ENCODE data around the gene RNF166.

The RNF166 gene

GRCh38 chr16:88719267-88719932, 13.2 kb upstream of the RNF166 start:
- Histone ChIP-seq H3K4me1 (ENCODE audit: low read length) (no peaks in the 10 kb centered on the region), H3F3A (ENCODE audit: insufficient read depth, low read length) (no peaks in the 10 kb centered on the region), H2AFZ (ENCODE audit: low read length) (no peak overlapping the region), H3K9me3 (replicated peaks; ENCODE audit: insufficient read depth, low read length) (no peaks in the 10 kb centered on the region), H3K4me3 (ENCODE audit: low read length) (no peak overlapping the region), H4K20me1 (ENCODE audit: insufficient read depth, low read length) (no peaks in the 10 kb centered on the region), H3K4me2 (ENCODE audit: low read depth, low read length) (no peak overlapping the region), H3K36me3 (replicated peaks; ENCODE audit: insufficient read depth, low read length) (no peaks in the 10 kb centered on the region), H3K9me2 (replicated peaks; ENCODE audit: insufficient read depth, low read length) (no peaks in the 10 kb centered on the region), H3K79me2 (ENCODE audit: low read length) (no peaks in the 10 kb centered on the region), H3K9ac (ENCODE audit: low read length) (no peak overlapping the region), H3K27me3 (replicated peaks; ENCODE audit: insufficient read depth, low read length) (no peaks in the 10 kb centered on the region), H3K27ac (ENCODE audit: low read length) (no peak overlapping the region)
- TF ChIP-seq EZH2 (optimal IDR thresholded peaks at IDR 0.05; ENCODE audit: low read depth, low read length) = no peak
- TF ChIP-seq EZH2phosphoT487 (IDR thresholded peaks at IDR 0.05; ENCODE audit: low read length) = no peak
- no peak for TF ChIP-seq CTCF (IDR thresholded peaks at IDR 0.05; ENCODE audit: low read length)
- DNase-seq = no peak

- TF ChIP-seq EZH2 (optimal IDR thresholded peaks at IDR 0.05; ENCODE audit: low read depth, low read length) = no peak
- no peak for TF ChIP-seq EZH2phosphoT487 (IDR thresholded peaks at IDR 0.05; ENCODE audit: low read length)
- no peak for TF ChIP-seq CTCF (IDR thresholded peaks at IDR 0.05; ENCODE audit: low read length)
- no peak overlapping the region for H3K27ac ChIP-seq (ENCODE audit: low read length)
- H3K9me2 ChIP-seq (replicated peaks; ENCODE audit: insufficient read depth, low read length) = no peaks in the 10 kb centered on the region
- no peak overlapping the region for H3K4me3 ChIP-seq (ENCODE audit: low read length)
- no peaks in the 10 kb centered on the region for H3K36me3 ChIP-seq (replicated peaks; ENCODE audit: insufficient read depth, low read length)
- H3K79me2 ChIP-seq (ENCODE audit: low read length) = no peaks in the 10 kb centered on the region
- H3K9ac ChIP-seq (ENCODE audit: low read length) = no peak overlapping the region
- no peak overlapping the region for H2AFZ ChIP-seq (ENCODE audit: low read length)
- no peaks in the 10 kb centered on the region for H3K4me1 ChIP-seq (ENCODE audit: low read length)
- no peaks in the 10 kb centered on the region for H3K27me3 ChIP-seq (replicated peaks; ENCODE audit: insufficient read depth, low read length)
- H3K4me2 ChIP-seq (ENCODE audit: low read depth, low read length) = no peak overlapping the region
- DNase-seq = no peak
- no peaks in the 10 kb centered on the region for H3K9me3 ChIP-seq (replicated peaks; ENCODE audit: insufficient read depth, low read length)
- no peaks in the 10 kb centered on the region for H3F3A ChIP-seq (ENCODE audit: insufficient read depth, low read length)
- no peaks in the 10 kb centered on the region for H4K20me1 ChIP-seq (ENCODE audit: insufficient read depth, low read length)
Observed at GRCh38 chr16:88718178-88718577, 12.0 kb upstream of the RNF166 start.

GRCh38 chr16:88716601-88717001, 10.4 kb upstream of the RNF166 start:
- H3K4me2 ChIP-seq (ENCODE audit: low read depth, low read length) = no peak overlapping the region
- H2AFZ ChIP-seq (ENCODE audit: low read length) = no peak overlapping the region
- no peaks in the 10 kb centered on the region for H3F3A ChIP-seq (ENCODE audit: insufficient read depth, low read length)
- H3K9me2 ChIP-seq (replicated peaks; ENCODE audit: insufficient read depth, low read length) = no peaks in the 10 kb centered on the region
- H3K27ac ChIP-seq (ENCODE audit: low read length) = no peak overlapping the region
- no peaks in the 10 kb centered on the region for H3K79me2 ChIP-seq (ENCODE audit: low read length)
- no peak for DNase-seq
- H4K20me1 ChIP-seq (ENCODE audit: insufficient read depth, low read length) = no peaks in the 10 kb centered on the region
- no peaks in the 10 kb centered on the region for H3K4me1 ChIP-seq (ENCODE audit: low read length)
- no peaks in the 10 kb centered on the region for H3K9me3 ChIP-seq (replicated peaks; ENCODE audit: insufficient read depth, low read length)
- no peaks in the 10 kb centered on the region for H3K36me3 ChIP-seq (replicated peaks; ENCODE audit: insufficient read depth, low read length)
- H3K27me3 ChIP-seq (replicated peaks; ENCODE audit: insufficient read depth, low read length) = no peaks in the 10 kb centered on the region
- H3K4me3 ChIP-seq (ENCODE audit: low read length) = no peak overlapping the region
- no peak for TF ChIP-seq EZH2phosphoT487 (IDR thresholded peaks at IDR 0.05; ENCODE audit: low read length)
- no peak for TF ChIP-seq CTCF (IDR thresholded peaks at IDR 0.05; ENCODE audit: low read length)
- no peak for TF ChIP-seq EZH2 (optimal IDR thresholded peaks at IDR 0.05; ENCODE audit: low read depth, low read length)
- no peak overlapping the region for H3K9ac ChIP-seq (ENCODE audit: low read length)

All from MM.1S (cell line).